NCI-H187 (cell line): ENCODE data around the gene FBXO11.

Experiments
- DNase-seq, 2 experiments: peaks; one replicate each; lab custom pipeline; 2025; lab: John Stamatoyannopoulos, UW

Gene FBXO11

GRCh38 chr2:47849368-47849767 is 56.9 kb downstream of the FBXO11 start:
- no peak for DNase-seq

DNA sequence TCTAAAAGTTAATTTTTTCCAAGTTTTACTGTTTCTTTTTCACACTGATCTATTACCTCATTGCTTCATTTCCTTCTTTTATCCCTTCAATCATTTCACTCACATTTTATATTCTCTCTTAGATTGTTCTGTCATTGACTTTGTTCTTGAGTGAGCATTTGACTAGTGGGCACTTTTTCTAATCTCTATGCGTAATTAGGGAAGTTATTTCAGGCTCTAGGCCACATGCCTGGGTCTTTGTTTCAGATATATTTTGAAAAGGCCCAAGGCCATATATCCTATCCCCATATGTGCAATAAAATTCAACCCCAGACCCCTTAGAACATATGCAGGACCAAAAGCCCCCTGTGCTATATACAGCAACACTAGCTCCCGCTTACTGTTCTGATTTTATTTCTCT is 62.1 kb downstream of the FBXO11 start:
- no peak for DNase-seq

- no peak for DNase-seq
These were observed 62.9 kb downstream of the FBXO11 start for GRCh38 chr2:47843407-47843806.

GRCh38 chr2:47842846-47843245 is 63.5 kb downstream of the FBXO11 start:
- no peak for DNase-seq

- no peak for DNase-seq
These were observed 67.6 kb downstream of the FBXO11 start for GRCh38 chr2:47838686-47839085.

GRCh38 chr2:47838249-47838648 is 68.0 kb downstream of the FBXO11 start:
- no peak for DNase-seq

- DNase-seq, result no peak
These were observed 72.8 kb downstream of the FBXO11 start for GRCh38 chr2:47833516-47833968.

GRCh38 chr2:47822518-47822917 is 83.8 kb downstream of the FBXO11 start:
- no peak for DNase-seq

DNA sequence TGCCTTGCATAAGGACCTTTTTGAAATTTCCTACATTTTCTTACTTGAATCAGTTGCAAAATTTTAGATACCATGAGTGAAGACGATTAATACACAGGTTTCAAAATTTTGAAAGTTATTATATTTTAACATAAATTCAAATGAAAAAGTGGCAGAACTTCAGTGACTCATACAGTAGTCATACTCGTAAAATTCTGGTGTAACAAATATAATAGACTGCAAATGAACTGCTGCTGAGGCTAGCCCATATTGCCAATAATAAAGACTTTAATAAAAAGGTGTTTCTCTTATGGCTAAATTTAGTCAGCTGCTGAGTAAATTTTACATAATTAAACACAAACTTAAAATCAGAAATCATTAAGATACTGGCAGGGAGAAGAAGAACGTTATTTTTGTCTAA is 86.5 kb downstream of the FBXO11 start:
- DNase-seq, result no peak

DNA sequence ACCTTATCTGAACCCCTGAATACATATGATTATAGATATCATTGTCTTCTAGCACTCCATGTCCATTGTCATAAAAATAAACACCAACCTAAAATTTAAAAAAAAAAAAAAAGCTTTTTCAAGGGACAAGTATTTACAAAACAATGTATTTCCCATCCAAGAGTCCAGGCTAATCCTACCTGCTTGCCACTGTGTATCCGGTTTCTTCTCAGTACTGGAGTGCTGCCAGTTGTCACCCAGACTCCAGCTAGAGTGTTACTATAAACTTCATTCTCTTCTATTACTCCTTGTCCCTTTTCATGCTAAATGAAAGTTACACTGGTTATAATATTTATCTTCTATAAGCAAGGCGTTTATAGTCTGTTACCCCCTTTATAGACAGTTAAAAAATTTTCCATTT is 87.5 kb downstream of the FBXO11 start:
- no peak for DNase-seq

GRCh38 chr2:47815764-47816163 is 90.5 kb downstream of the FBXO11 start:
- DNase-seq, result no peak

DNA sequence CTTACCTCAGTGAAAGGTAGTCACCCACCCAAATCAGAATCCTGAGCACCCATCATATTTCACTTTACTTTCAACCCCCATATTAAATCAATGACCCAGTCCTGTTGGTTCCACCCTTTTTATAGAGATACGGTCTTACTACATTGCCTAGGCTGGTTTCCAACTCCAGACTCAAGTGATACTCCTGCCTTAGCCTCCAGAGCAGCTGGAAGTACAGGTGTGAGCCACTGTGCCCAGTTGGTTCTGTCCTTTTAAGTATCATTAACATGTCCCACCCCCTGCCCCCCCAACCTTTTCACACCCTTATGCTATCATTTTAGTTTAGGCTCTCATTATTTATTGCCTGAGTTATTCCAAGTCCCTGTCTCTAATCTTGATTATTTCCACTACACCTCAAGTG is 94.6 kb downstream of the FBXO11 start:
- DNase-seq, result no peak

DNA sequence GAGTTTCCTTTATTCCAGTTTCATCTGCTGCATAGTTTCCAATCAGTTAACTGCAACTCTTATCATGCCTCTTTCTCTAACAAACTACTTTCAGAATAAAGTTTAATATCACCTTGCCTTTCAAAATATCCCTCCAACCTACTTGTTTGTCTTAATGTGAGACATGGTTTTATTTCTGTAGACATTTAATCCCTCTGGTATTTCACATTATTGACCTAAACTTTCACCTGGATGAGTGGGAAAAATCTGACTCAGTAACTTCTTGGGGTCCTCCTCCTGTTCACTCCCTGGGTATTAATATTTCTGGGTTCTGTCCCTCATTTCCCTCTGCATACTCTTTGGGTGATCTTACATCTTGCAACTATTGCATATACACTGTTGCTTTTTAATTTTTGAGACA is 95.4 kb downstream of the FBXO11 start:
- DNase-seq, result no peak

- no peak for DNase-seq
These were observed 96.4 kb downstream of the FBXO11 start for GRCh38 chr2:47809903-47810302.

DNA sequence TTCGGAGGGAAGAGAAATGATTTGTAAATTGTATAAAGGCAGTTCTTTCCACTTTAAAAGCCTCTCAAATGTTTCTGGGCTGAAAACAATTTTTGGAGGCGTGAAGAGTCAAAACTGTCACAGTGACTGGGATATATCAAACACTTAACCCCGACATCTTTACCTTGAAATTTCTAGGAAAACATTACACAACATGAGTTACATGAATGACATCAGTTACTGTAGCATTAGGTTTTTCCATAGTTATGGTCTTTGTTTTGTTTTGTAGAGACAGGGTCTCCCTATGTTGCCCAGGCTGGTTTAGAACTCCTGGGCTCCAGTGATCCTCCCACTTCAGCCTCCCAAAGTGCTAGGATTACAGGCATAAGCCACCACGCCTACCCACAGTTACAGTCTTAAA is 97.7 kb downstream of the FBXO11 start:
- DNase-seq, result no peak

- no peak for DNase-seq
These were observed 100.4 kb downstream of the FBXO11 start for GRCh38 chr2:47805850-47806249.

DNA sequence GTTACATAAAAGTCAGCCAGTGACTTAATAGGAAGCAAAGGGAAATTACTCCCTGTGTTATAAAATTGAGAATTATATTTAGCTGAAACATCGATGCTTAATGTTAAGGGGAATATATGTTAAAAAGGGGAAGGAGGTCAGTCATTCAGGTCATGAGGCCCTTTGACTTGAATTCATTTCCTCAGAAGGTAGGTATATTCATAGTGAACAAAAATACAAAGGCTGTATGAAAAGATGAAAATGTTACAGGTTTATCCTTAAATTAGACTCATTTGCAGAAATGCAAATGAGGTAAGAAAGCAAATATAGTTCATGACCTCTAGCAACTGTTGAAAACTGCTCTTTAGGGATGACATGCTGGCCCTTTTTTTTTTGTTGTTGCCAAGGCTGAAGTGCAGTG is 102.5 kb downstream of the FBXO11 start:
- no peak for DNase-seq

- no peak for DNase-seq
These were observed 102.9 kb downstream of the FBXO11 start for GRCh38 chr2:47803363-47803762.

GRCh38 chr2:47801118-47801517 is 105.2 kb downstream of the FBXO11 start:
- DNase-seq, result no peak

DNA sequence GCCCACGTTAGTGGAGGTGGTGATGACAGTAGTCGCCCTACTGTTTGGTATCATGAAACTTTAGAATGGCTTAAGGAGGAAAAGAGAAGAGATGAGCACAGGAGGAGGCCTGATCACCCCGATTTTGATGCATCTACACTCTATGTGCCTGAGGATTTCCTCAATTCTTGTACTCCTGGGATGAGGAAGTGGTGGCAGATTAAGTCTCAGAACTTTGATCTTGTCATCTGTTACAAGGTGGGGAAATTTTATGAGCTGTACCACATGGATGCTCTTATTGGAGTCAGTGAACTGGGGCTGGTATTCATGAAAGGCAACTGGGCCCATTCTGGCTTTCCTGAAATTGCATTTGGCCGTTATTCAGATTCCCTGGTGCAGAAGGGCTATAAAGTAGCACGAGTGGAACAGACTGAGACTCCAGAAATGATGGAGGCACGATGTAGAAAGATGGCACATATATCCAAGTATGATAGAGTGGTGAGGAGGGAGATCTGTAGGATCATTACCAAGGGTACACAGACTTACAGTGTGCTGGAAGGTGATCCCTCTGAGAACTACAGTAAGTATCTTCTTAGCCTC is 107.2 kb downstream of the FBXO11 start:
- DNase-seq, result no peak

DNA sequence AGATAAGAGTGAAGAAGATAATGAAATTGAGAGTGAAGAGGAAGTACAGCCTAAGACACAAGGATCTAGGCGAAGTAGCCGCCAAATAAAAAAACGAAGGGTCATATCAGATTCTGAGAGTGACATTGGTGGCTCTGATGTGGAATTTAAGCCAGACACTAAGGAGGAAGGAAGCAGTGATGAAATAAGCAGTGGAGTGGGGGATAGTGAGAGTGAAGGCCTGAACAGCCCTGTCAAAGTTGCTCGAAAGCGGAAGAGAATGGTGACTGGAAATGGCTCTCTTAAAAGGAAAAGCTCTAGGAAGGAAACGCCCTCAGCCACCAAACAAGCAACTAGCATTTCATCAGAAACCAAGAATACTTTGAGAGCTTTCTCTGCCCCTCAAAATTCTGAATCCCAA is 107.7 kb downstream of the FBXO11 start:
- no peak for DNase-seq

GRCh38 chr2:47796090-47796697 is 110.1 kb downstream of the FBXO11 start:
- no peak for DNase-seq

DNA sequence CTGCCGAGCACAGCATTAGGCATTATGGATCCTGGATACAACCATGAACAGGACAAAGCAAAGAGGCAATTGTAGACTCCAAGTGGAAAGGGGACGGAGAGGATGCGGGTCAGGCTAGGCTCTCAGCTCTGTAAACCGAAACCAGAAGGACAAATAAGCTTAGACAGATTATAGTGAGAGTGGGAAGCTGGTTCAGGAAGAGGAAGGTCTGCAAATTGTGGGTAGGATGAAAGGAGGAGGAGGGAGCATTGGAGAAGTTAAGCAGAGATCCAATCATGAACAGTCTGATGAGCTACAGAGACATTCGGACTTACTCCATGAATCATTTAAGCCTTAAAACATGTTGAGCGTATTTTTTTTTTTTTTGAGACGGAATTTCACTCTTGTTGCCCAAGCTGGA is 120.3 kb downstream of the FBXO11 start:
- no peak for DNase-seq

GRCh38 chr2:47784352-47784851 is 121.9 kb downstream of the FBXO11 start:
- DNase-seq, result no peak
